GM19438 (cell line): ENCODE results near the gene ZCCHC8.
"Not testable (repeated sequence)": the region's sequence is repeated elsewhere in the genome, so short reads cannot be mapped to it uniquely, and the experiment has no call there.

Source experiments
- ATAC-seq: cut with Tn5 transposase; IDR thresholded peaks from one replicate; pipeline ENCODE4 v1.9.1; 2021; ENCODE audit warnings: low read depth; ENCODE audit not compliant: unreplicated experiment

The ZCCHC8 gene

GRCh38 chr12:122437656-122438121, 63.0 kb downstream of the ZCCHC8 start:
- no peak for ATAC-seq

GRCh38 chr12:122435186-122435585, 65.5 kb downstream of the ZCCHC8 start:
- no peak for ATAC-seq

GRCh38 chr12:122429043-122429442, 71.7 kb downstream of the ZCCHC8 start:
- not testable (repeated sequence) for ATAC-seq

GRCh38 chr12:122427403-122427802, 73.3 kb downstream of the ZCCHC8 start:
- ATAC-seq, result no peak

GRCh38 chr12:122423258-122424165, 77.2 kb downstream of the ZCCHC8 start:
- ATAC-seq, result no peak

- no peak for ATAC-seq
Measured at GRCh38 chr12:122422730-122423257, 77.9 kb downstream of the ZCCHC8 start.

GRCh38 chr12:122421821-122422729, 78.7 kb downstream of the ZCCHC8 start, which contains the start of gene CLIP1:
Gene CLIP1 (minus strand): TSS chr12:122422669. CDS start chr12:122380452, 42,217 bp downstream.
- peak; percentile 64 for ATAC-seq
